ENCODE measurements around the gene RAD51C.
A peak's percentile ranks its signal among the peaks of the same experiment; 100 is the strongest.
"Not testable (repeated sequence)": the region's sequence is repeated elsewhere in the genome, so short reads cannot be mapped to it uniquely, and the experiment has no call there.

The RAD51C gene

GRCh38 chr17:58734040-58734439 is 41.6 kb downstream of the RAD51C start:
- DNase-seq (ENCODE audit: low spot score) (no peak), FAIRE-seq (no peak)

DNA sequence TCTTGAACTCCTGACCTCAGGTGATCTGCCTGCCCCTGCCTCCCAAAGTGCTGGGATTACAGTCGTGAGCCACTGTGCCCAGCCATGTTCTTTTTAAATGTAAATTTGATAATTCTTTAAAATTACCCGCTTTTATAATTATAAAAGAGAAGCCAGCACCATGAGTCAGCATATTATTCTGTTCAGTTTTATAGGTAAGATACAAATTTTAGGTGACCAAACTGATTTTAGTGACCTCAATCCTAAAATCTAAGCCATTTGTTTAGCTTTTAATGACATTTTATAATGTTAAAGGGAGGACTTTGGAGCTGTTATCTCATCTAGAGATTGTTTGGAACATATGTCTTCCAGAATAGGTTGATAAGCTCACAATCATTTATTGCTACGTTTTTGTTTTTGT is 42.4 kb downstream of the RAD51C start:
- no peak for FAIRE-seq
- DNase-seq (ENCODE audit: low spot score): no peak

DNA sequence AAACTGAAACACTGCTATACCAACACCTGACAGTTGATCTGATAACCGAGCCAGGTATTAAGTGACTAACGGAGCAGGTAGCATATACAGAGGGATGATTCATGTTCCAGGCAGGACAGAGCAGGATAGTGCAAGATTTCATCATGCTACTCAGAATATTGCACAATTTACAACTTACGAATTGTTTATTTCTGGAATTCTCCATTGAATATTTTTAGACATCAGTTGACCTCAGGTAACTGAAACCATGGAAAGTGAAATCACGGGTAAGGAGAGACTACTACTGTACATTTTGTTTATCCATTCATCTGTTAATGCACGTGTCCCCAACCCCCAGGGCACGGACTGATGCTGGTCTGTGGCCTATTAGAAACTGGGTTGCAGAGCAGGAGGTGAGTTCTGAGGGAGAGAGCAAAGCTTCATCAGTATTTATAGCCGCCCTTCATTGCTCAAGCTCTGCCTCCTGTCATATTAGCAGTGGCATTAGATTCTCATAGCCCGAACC is 48.8 kb downstream of the RAD51C start:
- FAIRE-seq (peak; percentile 95), DNase-seq (ENCODE audit: low spot score) (peak; percentile 52)

DNA sequence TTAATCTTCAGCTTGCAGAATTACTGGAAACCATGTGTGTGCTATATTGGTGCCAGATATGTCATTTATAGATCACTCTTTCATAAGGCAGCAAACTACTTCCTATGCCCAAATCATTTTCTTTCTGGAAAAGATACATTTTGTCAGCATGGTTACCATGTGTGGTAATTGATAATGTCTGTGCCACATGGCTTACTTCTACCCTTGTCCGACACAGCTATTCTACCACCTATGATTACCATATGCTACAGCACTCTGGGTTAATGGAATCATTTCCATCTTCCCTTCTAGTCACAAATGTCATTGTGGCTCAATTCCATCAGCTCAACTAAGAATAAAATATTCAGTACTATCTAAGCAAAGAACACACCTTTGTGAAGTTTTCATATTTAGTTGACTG is 55.3 kb downstream of the RAD51C start:
- DNase-seq (ENCODE audit: low spot score) (no peak), FAIRE-seq (peak; percentile 90)

GRCh38 chr17:58749627-58750026 is 57.2 kb downstream of the RAD51C start:
- DNase-seq (ENCODE audit: low spot score): not testable (repeated sequence)
- FAIRE-seq: peak; percentile 96

DNA sequence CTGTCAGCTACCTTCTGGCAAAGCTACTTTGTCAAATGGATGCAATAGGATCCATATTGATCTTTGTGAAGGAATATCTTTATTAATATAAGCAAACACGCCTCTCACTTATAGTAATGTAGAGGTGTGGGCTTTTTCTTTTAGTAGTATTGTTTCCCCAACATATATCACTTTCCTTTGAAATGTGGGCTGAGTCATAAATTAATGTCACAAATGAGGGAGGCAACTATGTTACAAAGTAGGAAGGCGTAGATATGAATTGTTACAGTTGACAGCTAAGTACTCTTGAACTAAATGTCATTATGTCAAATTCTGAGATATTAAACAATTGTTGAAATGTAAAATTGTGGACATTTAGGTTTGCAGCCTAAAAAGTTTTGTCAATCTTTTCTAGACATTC is 60.6 kb downstream of the RAD51C start:
- no peak for FAIRE-seq
- no peak for DNase-seq (ENCODE audit: low spot score)

GRCh38 chr17:58755269-58755576 is 62.8 kb downstream of the RAD51C start:
- FAIRE-seq: no peak

DNA sequence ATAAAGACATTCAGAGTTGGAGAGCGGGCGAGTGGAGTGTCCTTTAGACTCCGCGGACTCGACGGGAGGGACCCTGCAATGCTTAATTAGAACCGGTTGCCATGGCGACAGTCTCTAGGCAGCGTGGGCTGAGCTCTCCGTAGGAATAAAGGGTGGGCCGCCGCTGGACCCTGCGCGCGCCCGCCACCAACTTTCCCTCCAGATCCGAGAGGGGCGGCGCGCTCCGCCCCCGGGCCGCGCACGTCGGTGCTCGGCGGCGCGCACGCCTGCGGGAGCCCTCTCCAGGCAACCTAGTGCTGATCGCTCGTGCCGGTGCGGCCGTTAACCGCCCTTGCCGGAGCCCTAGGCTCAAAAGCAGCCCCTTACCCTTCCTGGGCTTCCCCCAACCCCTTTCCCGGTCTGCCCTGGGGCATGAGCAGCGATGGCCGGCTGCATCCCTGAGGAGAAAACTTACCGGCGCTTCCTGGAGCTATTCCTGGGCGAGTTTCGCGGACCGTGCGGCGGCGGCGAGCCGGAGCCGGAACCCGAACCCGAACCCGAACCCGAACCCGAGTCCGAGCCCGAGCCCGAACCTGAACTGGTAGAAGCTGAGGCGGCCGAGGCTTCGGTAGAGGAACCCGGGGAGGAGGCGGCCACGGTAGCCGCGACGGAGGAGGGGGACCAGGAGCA is 63.3 kb downstream of the RAD51C start, which contains the start of gene PPM1E:
TSS of gene PPM1E (plus strand) at position 278 of the 669 bp plus-strand sequence.
- peak; percentile 98 for FAIRE-seq
- peak; percentile 99 for DNase-seq (ENCODE audit: low spot score)

More at GRCh38 chr17:58755269-58755576, 62.8 kb downstream of the RAD51C start:
- no peak for DNase-seq (ENCODE audit: low spot score)

DNA sequence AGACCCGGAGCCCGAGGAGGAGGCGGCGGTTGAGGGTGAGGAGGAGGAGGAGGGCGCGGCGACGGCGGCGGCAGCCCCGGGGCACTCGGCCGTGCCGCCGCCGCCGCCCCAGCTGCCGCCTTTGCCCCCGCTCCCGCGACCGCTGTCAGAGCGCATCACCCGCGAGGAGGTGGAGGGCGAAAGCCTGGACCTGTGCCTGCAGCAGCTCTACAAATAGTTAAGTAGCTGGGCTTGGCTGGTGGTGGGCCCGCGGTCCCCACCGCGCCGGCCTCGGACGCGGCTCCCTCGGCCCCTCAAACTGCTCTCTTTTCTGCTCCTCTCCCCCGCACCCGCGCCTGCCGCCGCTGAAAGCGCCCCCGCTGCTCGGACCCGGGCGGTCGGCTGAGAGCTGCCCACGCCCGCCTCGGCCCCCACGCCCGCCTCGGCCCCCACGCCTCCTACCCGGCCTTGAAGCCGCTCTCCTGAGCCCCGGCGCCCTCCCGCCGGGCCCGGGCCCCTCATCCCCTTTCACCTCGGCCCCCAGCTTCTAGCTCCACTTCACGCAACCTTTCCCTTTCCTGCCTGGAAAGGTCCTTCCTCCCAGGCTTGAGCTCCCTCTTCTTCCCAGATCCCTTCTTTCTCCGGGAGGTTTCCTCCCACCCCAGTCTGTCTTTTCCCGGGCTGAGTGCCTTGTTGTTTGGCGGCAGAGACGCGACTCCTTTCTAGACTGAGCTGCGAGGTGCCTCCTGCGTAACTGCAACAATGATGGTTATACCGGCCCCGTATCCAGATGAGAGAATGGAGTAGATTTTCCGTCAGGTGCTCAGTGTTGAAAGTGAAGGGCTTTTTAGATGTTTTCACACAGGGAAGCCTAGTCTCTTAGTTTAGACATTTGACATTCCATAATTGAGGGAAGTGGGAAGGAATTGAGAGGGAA is 64.1 kb downstream of the RAD51C start:
- DNase-seq (ENCODE audit: low spot score) (peak; percentile 73), FAIRE-seq (peak; percentile 95)

GRCh38 chr17:58757162-58757613 is 64.8 kb downstream of the RAD51C start:
- FAIRE-seq: peak; percentile 74
- no peak for DNase-seq (ENCODE audit: low spot score)

DNA sequence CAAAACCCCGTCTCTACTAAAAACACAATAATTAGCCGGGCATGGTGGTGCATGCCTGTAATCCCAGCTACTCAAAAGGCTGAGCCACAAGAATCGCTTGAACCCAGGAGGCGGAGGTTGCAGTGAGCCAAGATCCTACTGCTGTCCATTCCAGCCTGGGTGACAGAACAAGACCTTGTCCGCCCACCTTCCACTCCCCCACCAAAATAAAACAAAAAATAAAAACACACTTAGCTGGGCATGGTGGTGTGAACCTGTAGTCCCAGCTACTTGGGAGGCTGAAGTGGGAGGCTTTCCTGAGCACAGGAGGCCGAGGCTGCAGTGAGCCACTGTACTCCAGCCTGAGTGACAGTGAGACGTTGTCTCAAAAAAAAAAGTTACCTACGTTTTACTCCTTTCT is 66.5 kb downstream of the RAD51C start:
- DNase-seq (ENCODE audit: low spot score) (no peak), FAIRE-seq (peak; percentile 77)

GRCh38 chr17:58759522-58759921 is 67.1 kb downstream of the RAD51C start:
- FAIRE-seq (no peak), DNase-seq (ENCODE audit: low spot score) (no peak)

DNA sequence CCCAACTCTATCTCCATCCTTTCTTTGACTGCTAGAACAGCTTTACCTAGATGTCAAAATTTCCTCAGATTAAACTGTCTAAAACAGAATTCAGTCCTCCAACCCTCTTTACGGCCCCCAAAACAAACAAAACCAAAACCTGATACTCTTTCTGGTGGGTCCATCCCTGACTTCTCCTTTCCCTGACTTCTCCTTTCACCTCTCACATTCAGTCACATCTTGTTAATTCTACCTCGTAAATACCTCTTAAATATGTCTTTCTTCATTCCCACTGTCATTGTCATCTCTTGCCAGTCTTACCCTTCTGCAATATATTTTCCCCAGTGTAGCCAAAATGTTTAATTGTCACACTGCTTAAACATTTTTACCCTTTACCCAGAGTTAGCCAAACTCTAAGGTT is 67.8 kb downstream of the RAD51C start:
- no peak for FAIRE-seq
- DNase-seq (ENCODE audit: low spot score): no peak

GRCh38 chr17:58763263-58763662 is 70.9 kb downstream of the RAD51C start:
- DNase-seq (ENCODE audit: low spot score) (no peak), FAIRE-seq (peak; percentile 70)

GRCh38 chr17:58764373-58764772 is 72.0 kb downstream of the RAD51C start:
- DNase-seq (ENCODE audit: low spot score) (no peak), FAIRE-seq (peak; percentile 90)

GRCh38 chr17:58778482-58778881 is 86.1 kb downstream of the RAD51C start:
- not testable (repeated sequence) for FAIRE-seq; DNase-seq (ENCODE audit: low spot score)

DNA sequence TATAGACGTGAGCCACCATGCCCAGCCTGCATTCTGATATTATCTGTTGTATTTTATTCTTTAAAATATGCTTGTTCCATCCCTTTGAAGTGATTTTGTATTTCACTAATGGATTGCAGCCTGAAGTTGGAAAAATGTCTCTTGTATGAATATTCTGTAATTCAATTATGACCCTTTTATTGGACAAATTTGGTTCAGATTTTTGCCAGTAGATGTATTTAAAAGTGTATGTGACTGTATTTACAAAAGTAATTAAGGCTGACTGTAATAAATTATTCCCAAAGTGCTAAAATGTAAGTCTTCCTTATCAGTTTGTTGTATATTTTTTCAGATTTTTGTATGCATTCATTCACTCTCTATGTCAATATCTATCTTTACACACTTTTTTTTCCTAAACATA is 87.0 kb downstream of the RAD51C start:
- FAIRE-seq (no peak), DNase-seq (ENCODE audit: low spot score) (no peak)

- FAIRE-seq (no peak), DNase-seq (ENCODE audit: low spot score) (peak; percentile 30)
Measured at GRCh38 chr17:58783380-58783779, 91.0 kb downstream of the RAD51C start.

DNA sequence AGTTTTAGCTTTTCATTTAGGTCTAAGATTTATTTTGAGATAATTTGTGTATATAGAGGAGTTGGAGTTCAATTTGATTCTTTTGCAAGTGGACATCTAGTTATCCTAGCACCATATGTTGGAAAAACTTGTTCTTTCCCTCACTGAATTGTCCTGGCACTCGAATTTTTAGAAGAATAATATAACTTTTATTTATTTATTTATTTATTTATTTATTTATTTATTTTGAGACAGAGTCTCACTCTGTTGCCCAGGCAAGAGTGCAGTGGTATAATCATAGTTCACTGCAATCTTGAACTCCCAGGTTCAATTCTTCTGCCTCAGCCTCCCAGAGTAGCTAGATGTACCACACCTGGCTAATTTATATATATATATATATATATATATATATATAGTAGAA is 92.7 kb downstream of the RAD51C start:
- FAIRE-seq (no peak), DNase-seq (ENCODE audit: low spot score) (no peak)

Data from urothelium cell line (cell line).